GM19463 (cell line): ENCODE data around the gene GSC2.

Source experiments
- ATAC-seq: cut with Tn5 transposase; IDR thresholded peaks from one replicate; pipeline ENCODE4 v1.9.1; 2021; ENCODE audit warnings: mild to moderate bottlenecking, moderate library complexity; ENCODE audit not compliant: unreplicated experiment

The GSC2 gene

GRCh38 chr22:19103880-19104821 is 45.9 kb downstream of the GSC2 start:
- no peak for ATAC-seq

GRCh38 chr22:19098157-19098556 is 51.9 kb downstream of the GSC2 start:
- ATAC-seq = no peak

GRCh38 chr22:19097518-19097917 is 52.6 kb downstream of the GSC2 start:
- no peak for ATAC-seq
